Thyroid gland (tissue), 4 donors: ENCODE measurements around the gene P2RY10. TPM values are rescaled to one million over a fixed set of nuclear protein-coding genes. Genes with fewer than 3 reads are reported as not detected.

Experiments used
- DNase-seq, 2 donors: peaks; one replicate each; pipeline ENCODE4 v3.0.0-alpha.2; 2019
- H3K27ac ChIP-seq, 3 donors: fragments of 200-600 bp; sonication (generic); 1 replicate in 2 of 3; 2 replicates in 1 of 3; pipeline ENCODE4 v1.5.1; 2016 to 2019; ENCODE audit warnings: mild to moderate bottlenecking in 1 of 3, moderate library complexity in 1 of 3
- H3K27me3 ChIP-seq: fragments of 200-600 bp; sonication (generic); one replicate; pipeline ENCODE4 v1.5.1; 2019
- H3K36me3 ChIP-seq, 2 donors: fragments of 200-600 bp; sonication (generic); one replicate each; pipeline ENCODE4 v1.5.1; 2016 to 2019
- H3K4me1 ChIP-seq, 2 donors: fragments of 200-600 bp; sonication (generic); one replicate each; pipeline ENCODE4 v1.5.1; 2017 to 2019
- H3K4me3 ChIP-seq, 3 donors: fragments of 200-600 bp; sonication (generic); replicated peaks in 1 of 3; 1 replicate in 2 of 3; 2 replicates in 1 of 3; pipeline ENCODE4 v1.5.1; 2016; ENCODE audit warnings: mild to moderate bottlenecking in 1 of 3
- H3K9me3 ChIP-seq: fragments of 200-600 bp; sonication (generic); one replicate; pipeline ENCODE4 v1.5.1; 2017
- CTCF ChIP-seq, 6 experiments: fragments of 200-600 bp in 3 of 6; fragments of 450-650 bp in 3 of 6; sonication (generic) in 3 of 6; IDR thresholded peaks; one replicate each; pipeline ENCODE4 v1.5.1; 2016 to 2019; ENCODE audit warnings: antibody characterized with exemption in 6 of 6, mild to moderate bottlenecking in 2 of 6, inconsistent platforms in 1 of 6, moderate library complexity in 1 of 6
- POLR2A ChIP-seq, 2 donors: fragments of 450-650 bp; IDR thresholded peaks; one replicate each; pipeline ENCODE4 v1.6.1; 2017; ENCODE audit warnings: antibody characterized with exemption in 2 of 2, mild to moderate bottlenecking in 2 of 2, moderate library complexity in 1 of 2
- WGBS, 2 donors: methylation state at CpG; one replicate each; pipeline ENCODE4 v1.1.5; 2017; 5-methylcytosine and 5-hydroxymethylcytosine counted together
- intact Hi-C: fragments of 100-400 bp; cut with DNase I; formaldehyde crosslinking; loops from one replicate; pipeline ENCODE4 v1.15.1; 2023
- total RNA-seq, 4 donors: library from RNA; depleted of rRNA; stranded (reverse); fragments of >200 nt; gene quantifications; one replicate each; pipeline ENCODE4 v1.2.3, GENCODE V29; 2016

P2RY10 gene
- total RNA-seq, 4 donors from 2014 or later: 0.22 to 1.1 (median 0.78) TPM; not detected in 1

GRCh38 chrX:78957049-78957767 lies 12.0 kb downstream of the P2RY10 start:
- Histone ChIP-seq H3K27me3 (no peaks in the 10 kb centered on the region), H3K9me3 (no peaks in the 10 kb centered on the region), H3K4me1 (peaks cover 0 to 3% of the 10 kb centered on the region in 2 donors), H3K27ac (no peak overlapping the region), H3K36me3 (no peaks in the 10 kb centered on the region), H3K4me3 (no peak overlapping the region)
- DNase-seq: no peak
- intact Hi-C loops: no loop called here
- no peak for TF ChIP-seq POLR2A (IDR thresholded peaks at IDR 0.05)
- TF ChIP-seq CTCF (IDR thresholded peaks at IDR 0.05): no peak
- WGBS, 2 donors: 58 to 60% methylated on average over 2 of the region's 2 CpGs

- no peaks in the 10 kb centered on the region for H3K36me3 ChIP-seq
- no peak for DNase-seq
- H3K4me1 ChIP-seq: peaks cover 0 to 3% of the 10 kb centered on the region in 2 donors
- no peak for TF ChIP-seq CTCF (IDR thresholded peaks at IDR 0.05)
- TF ChIP-seq POLR2A (IDR thresholded peaks at IDR 0.05): no peak
- intact Hi-C loops: no loop called here
- H3K4me3 ChIP-seq: no peak overlapping the region
- no peaks in the 10 kb centered on the region for H3K27me3 ChIP-seq
- no peaks in the 10 kb centered on the region for H3K9me3 ChIP-seq
- H3K27ac ChIP-seq: peak overlapping the region in 1 of 3 donors; percentile 10
These were observed 12.6 kb downstream of the P2RY10 start for GRCh38 chrX:78957768-78958130.

- Histone ChIP-seq H3K4me1 (peaks cover 0 to 3% of the 10 kb centered on the region in 2 donors), H3K36me3 (no peaks in the 10 kb centered on the region), H3K27ac (no peak overlapping the region), H3K4me3 (no peak overlapping the region), H3K27me3 (no peaks in the 10 kb centered on the region), H3K9me3 (no peaks in the 10 kb centered on the region)
- no peak for DNase-seq
- intact Hi-C loops: no loop called here
- TF ChIP-seq POLR2A (IDR thresholded peaks at IDR 0.05) (no peak), CTCF (IDR thresholded peaks at IDR 0.05) (no peak)
- 63 to 77% methylated on average over 2 of the region's 2 CpGs for WGBS, 2 donors
These were observed 13.4 kb downstream of the P2RY10 start for GRCh38 chrX:78958419-78959116.

GRCh38 chrX:78960888-78961287 lies 15.7 kb downstream of the P2RY10 start:
- no peak overlapping the region for H3K27ac ChIP-seq
- intact Hi-C loops: no loop called here
- no peaks in the 10 kb centered on the region for H3K36me3 ChIP-seq
- H3K4me3 ChIP-seq: no peak overlapping the region
- 87 to 92% methylated on average over 6 to 8 of the region's 8 CpGs for WGBS, 2 donors
- H3K9me3 ChIP-seq: no peaks in the 10 kb centered on the region
- no peak for TF ChIP-seq POLR2A (IDR thresholded peaks at IDR 0.05)
- TF ChIP-seq CTCF (IDR thresholded peaks at IDR 0.05): no peak
- DNase-seq: no peak
- H3K4me1 ChIP-seq: peaks cover 0 to 3% of the 10 kb centered on the region in 2 donors
- H3K27me3 ChIP-seq: no peaks in the 10 kb centered on the region

GRCh38 chrX:78964598-78964997 lies 19.4 kb downstream of the P2RY10 start:
- H3K9me3 ChIP-seq: no peaks in the 10 kb centered on the region
- H3K27me3 ChIP-seq: no peaks in the 10 kb centered on the region
- TF ChIP-seq POLR2A (IDR thresholded peaks at IDR 0.05) (no peak), CTCF (IDR thresholded peaks at IDR 0.05) (no peak)
- WGBS, 2 donors: 83 to 86% methylated on average over 3 of the region's 3 CpGs
- H3K4me3 ChIP-seq: no peak overlapping the region
- no peaks in the 10 kb centered on the region for H3K4me1 ChIP-seq
- intact Hi-C loops: no loop called here
- no peak overlapping the region for H3K27ac ChIP-seq
- DNase-seq: no peak
- no peaks in the 10 kb centered on the region for H3K36me3 ChIP-seq
